Activated T-helper 2 cell treated with anti-CD3 and anti-CD28 coated beads, Interferon-gamma antibody, Interleukin-2, Interleukin-4, amounts not matched to agents 10 μg/mL and 5 μg/mL and 100 μg/mL, durations not matched to agents 14 hours and 24 hours and 36 hours (primary cell): ENCODE data around the gene HSPD1. TPM values are rescaled to one million over a fixed set of nuclear protein-coding genes. Genes with fewer than 3 reads are reported as not detected.

ENCODE experiments used
- DNase-seq: peaks from one replicate; pipeline ENCODE4 v3.0.0; 2021; ENCODE audit warnings: low spot score
- H3K27ac Mint-ChIP-seq: one replicate; pipeline ENCODE4 v1.8.0; 2021; ENCODE audit warnings: mixed read lengths
- H3K27me3 Mint-ChIP-seq: one replicate; pipeline ENCODE4 v1.8.0; 2021; ENCODE audit warnings: low read depth, mixed read lengths
- H3K36me3 Mint-ChIP-seq: one replicate; pipeline ENCODE4 v1.8.0; 2021; ENCODE audit warnings: low read depth, mixed read lengths
- H3K4me1 Mint-ChIP-seq: one replicate; pipeline ENCODE4 v1.8.0; 2021; ENCODE audit warnings: low read depth, mixed read lengths
- H3K4me3 Mint-ChIP-seq: one replicate; pipeline ENCODE4 v1.8.0; 2021; ENCODE audit warnings: low read depth, mild to moderate bottlenecking, moderate library complexity, mixed read lengths
- H3K9me3 Mint-ChIP-seq: one replicate; pipeline ENCODE4 v1.8.0; 2021; ENCODE audit warnings: mixed read lengths
- intact Hi-C: fragments of 100-400 bp; cut with micrococcal nuclease; formaldehyde crosslinking; loops from one replicate; pipeline ENCODE4 v1.15.1; 2023
- total RNA-seq: library from RNA; stranded (reverse); gene quantifications from 2 replicates; pipeline ENCODE4 v1.2.3, GENCODE V29; 2022

Gene HSPD1
- 749 and 761 TPM in 2 replicates for total RNA-seq

GRCh38 chr2:197499594-197500502, at the start of gene HSPD1, which contains the start of gene HSPE1:
Gene HSPD1, minus strand, starts transcription at chr2:197499840. Its CDS starts 992 bp downstream, at chr2:197498848.
Gene HSPE1, plus strand, starts transcription at chr2:197500379. Its CDS starts 58 bp downstream, at chr2:197500437.
- DNase-seq: peak; percentile 99
- Mint-ChIP-seq H3K9me3 (no peaks in the 10 kb centered on the region), H3K27ac (peak within 1 kb of the TSS; percentile 97), H3K27me3 (no peaks in the 10 kb centered on the region), H3K4me3 (peak within 1 kb of the TSS; percentile 94), H3K4me1 (peaks cover 41% of the 10 kb centered on the region), H3K36me3 (peaks cover 88% of the 10 kb centered on the region)
- intact Hi-C loops: loop anchor here (1.0 kb wide), 4 partner anchors 15 to 205 kb away; partner anchors contain the start of genes COQ10B, MARS2 and SF3B1

- Mint-ChIP-seq H3K4me3 (no peak overlapping the region), H3K4me1 (no peaks in the 10 kb centered on the region), H3K27me3 (no peaks in the 10 kb centered on the region), H3K27ac (no peak overlapping the region), H3K36me3 (peaks cover 45% of the 10 kb centered on the region), H3K9me3 (no peaks in the 10 kb centered on the region)
- intact Hi-C loops: no loop called here
- DNase-seq: no peak
Measured at GRCh38 chr2:197548582-197548981, 48.9 kb upstream of the HSPD1 start.

- Mint-ChIP-seq H3K27me3 (no peaks in the 10 kb centered on the region), H3K4me1 (no peaks in the 10 kb centered on the region), H3K36me3 (peaks cover 54% of the 10 kb centered on the region), H3K4me3 (no peak overlapping the region), H3K27ac (no peak overlapping the region), H3K9me3 (no peaks in the 10 kb centered on the region)
- intact Hi-C loops: no loop called here
- DNase-seq: no peak
Measured at GRCh38 chr2:197547163-197547900, 47.7 kb upstream of the HSPD1 start.

GRCh38 chr2:197543206-197543605, 43.6 kb upstream of the HSPD1 start:
- peaks cover 12% of the 10 kb centered on the region for H3K4me1 Mint-ChIP-seq
- intact Hi-C loops: no loop called here
- H3K36me3 Mint-ChIP-seq: peaks cover 66% of the 10 kb centered on the region
- H3K9me3 Mint-ChIP-seq: no peaks in the 10 kb centered on the region
- H3K27ac Mint-ChIP-seq: no peak overlapping the region
- DNase-seq: no peak
- H3K4me3 Mint-ChIP-seq: no peak overlapping the region
- H3K27me3 Mint-ChIP-seq: no peaks in the 10 kb centered on the region

- peak overlapping the region; percentile 31 for H3K27ac Mint-ChIP-seq
- DNase-seq: no peak
- H3K36me3 Mint-ChIP-seq: peaks cover 77% of the 10 kb centered on the region
- intact Hi-C loops: no loop called here
- H3K4me1 Mint-ChIP-seq: peaks cover 15% of the 10 kb centered on the region
- H3K9me3 Mint-ChIP-seq: no peaks in the 10 kb centered on the region
- no peaks in the 10 kb centered on the region for H3K27me3 Mint-ChIP-seq
- H3K4me3 Mint-ChIP-seq: no peak overlapping the region
Measured at GRCh38 chr2:197539734-197540133, 40.1 kb upstream of the HSPD1 start.

GRCh38 chr2:197538412-197538811, 38.8 kb upstream of the HSPD1 start:
- intact Hi-C loops: no loop called here
- Mint-ChIP-seq H3K27me3 (no peaks in the 10 kb centered on the region), H3K4me1 (peaks cover 22% of the 10 kb centered on the region), H3K36me3 (peaks cover 81% of the 10 kb centered on the region), H3K27ac (no peak overlapping the region), H3K9me3 (no peaks in the 10 kb centered on the region), H3K4me3 (no peak overlapping the region)
- DNase-seq: no peak

GRCh38 chr2:197517150-197517549, 17.5 kb upstream of the HSPD1 start:
- intact Hi-C loops: loop anchor here (2.0 to 10.0 kb wide), 2 partner anchors 258 to 878 kb away; partner anchors contain the start of gene CCDC150
- Mint-ChIP-seq H3K9me3 (peaks cover 5% of the 10 kb centered on the region), H3K27ac (peak overlapping the region; percentile 15)

GRCh38 chr2:197516393-197516761, 16.7 kb upstream of the HSPD1 start:
- Mint-ChIP-seq H3K27me3 (no peaks in the 10 kb centered on the region), H3K27ac (peak overlapping the region; percentile 84), H3K36me3 (peaks cover 30% of the 10 kb centered on the region), H3K9me3 (peaks cover 5% of the 10 kb centered on the region), H3K4me1 (peaks cover 20% of the 10 kb centered on the region), H3K4me3 (peak overlapping the region; percentile 99)
- intact Hi-C loops: loop anchor here (1.0 to 10.0 kb wide), 4 partner anchors 63 to 878 kb away; partner anchors contain the start of genes CCDC150 and COQ10B
- no peak for DNase-seq

More at GRCh38 chr2:197517150-197517549, 17.5 kb upstream of the HSPD1 start:
- DNase-seq: no peak
- H3K4me1 Mint-ChIP-seq: peaks cover 20% of the 10 kb centered on the region
- peaks cover 35% of the 10 kb centered on the region for H3K36me3 Mint-ChIP-seq
- no peaks in the 10 kb centered on the region for H3K27me3 Mint-ChIP-seq
- H3K4me3 Mint-ChIP-seq: peak overlapping the region; percentile 99

- H3K36me3 Mint-ChIP-seq: peaks cover 25% of the 10 kb centered on the region
- peak; percentile 94 for DNase-seq
- intact Hi-C loops: loop anchor here (1.0 to 10.0 kb wide), 6 partner anchors 16 to 877 kb away; partner anchors contain the start of genes CCDC150, COQ10B, HSPE1 and SF3B1
- peak within 1 kb of the TSS; percentile 99 for H3K4me3 Mint-ChIP-seq
- H3K27me3 Mint-ChIP-seq: no peaks in the 10 kb centered on the region
- peak within 1 kb of the TSS; percentile 84 for H3K27ac Mint-ChIP-seq
- H3K4me1 Mint-ChIP-seq: peaks cover 19% of the 10 kb centered on the region
- H3K9me3 Mint-ChIP-seq: peaks cover 1% of the 10 kb centered on the region
Measured at GRCh38 chr2:197515739-197516392, 16.2 kb upstream of the HSPD1 start, which contains the start of gene MOB4. Gene MOB4, plus strand, starts transcription at chr2:197516066. Its CDS starts 21 bp downstream, at chr2:197516087.

GRCh38 chr2:197515315-197515738, 15.7 kb upstream of the HSPD1 start:
- no peak for DNase-seq
- intact Hi-C loops: loop anchor here (1.0 to 10.0 kb wide), 3 partner anchors 15 to 259 kb away; partner anchors contain the start of genes HSPE1 and SF3B1
- H3K36me3 Mint-ChIP-seq: peaks cover 20% of the 10 kb centered on the region
- H3K27me3 Mint-ChIP-seq: no peaks in the 10 kb centered on the region
- no peaks in the 10 kb centered on the region for H3K9me3 Mint-ChIP-seq
- H3K4me1 Mint-ChIP-seq: peaks cover 18% of the 10 kb centered on the region
- peak overlapping the region; percentile 99 for H3K4me3 Mint-ChIP-seq
- H3K27ac Mint-ChIP-seq: peak overlapping the region; percentile 84

- Mint-ChIP-seq H3K27ac (peak overlapping the region; percentile 84), H3K27me3 (no peaks in the 10 kb centered on the region), H3K9me3 (no peaks in the 10 kb centered on the region), H3K36me3 (peaks cover 16% of the 10 kb centered on the region), H3K4me1 (peaks cover 18% of the 10 kb centered on the region), H3K4me3 (peak overlapping the region; percentile 99)
- DNase-seq: no peak
- intact Hi-C loops: loop anchor here (1.0 to 10.0 kb wide), 3 partner anchors 14 to 260 kb away; partner anchors contain the start of genes HSPE1 and SF3B1
Measured at GRCh38 chr2:197514754-197515153, 15.1 kb upstream of the HSPD1 start.

- H3K27ac Mint-ChIP-seq: no peak overlapping the region
- H3K36me3 Mint-ChIP-seq: peaks cover 10% of the 10 kb centered on the region
- intact Hi-C loops: loop anchor here (10.0 kb wide), 1 partner anchor 261 kb away; no protein-coding TSS in a partner anchor
- peaks cover 15% of the 10 kb centered on the region for H3K4me1 Mint-ChIP-seq
- DNase-seq: no peak
- H3K4me3 Mint-ChIP-seq: no peak overlapping the region
- no peaks in the 10 kb centered on the region for H3K27me3 Mint-ChIP-seq
- no peaks in the 10 kb centered on the region for H3K9me3 Mint-ChIP-seq
Measured at GRCh38 chr2:197513915-197514314, 14.3 kb upstream of the HSPD1 start.
